HPDE6-E6E7 (cell line): ENCODE measurements around the gene HOXD11.

Experiments
- DNase-seq: peaks from one replicate; pipeline ENCODE4 v3.0.0; 2011; ENCODE audit warnings: missing footprints; ENCODE audit errors: extremely low spot score

The HOXD11 gene

GRCh38 chr2:176081376-176081836 is 25.7 kb upstream of the HOXD11 start:
- DNase-seq: no peak

GRCh38 chr2:176081837-176082524 is 25.1 kb upstream of the HOXD11 start:
- DNase-seq: no peak

- DNase-seq: no peak
Measured at GRCh38 chr2:176082525-176082823, 24.6 kb upstream of the HOXD11 start.

GRCh38 chr2:176082824-176083751 is 24.0 kb upstream of the HOXD11 start:
- DNase-seq: no peak

- no peak for DNase-seq
Measured at GRCh38 chr2:176083796-176084261, 23.3 kb upstream of the HOXD11 start, which contains the start of gene EVX2. EVX2 (minus strand) TSS chr2:176083962; CDS start chr2:176083776, 186 bp downstream.

GRCh38 chr2:176084611-176085119 is 22.4 kb upstream of the HOXD11 start:
- no peak for DNase-seq

GRCh38 chr2:176085120-176085788 is 21.8 kb upstream of the HOXD11 start:
- no peak for DNase-seq

- no peak for DNase-seq
Measured at GRCh38 chr2:176085861-176086771, 21.0 kb upstream of the HOXD11 start.

- DNase-seq: no peak
Measured at GRCh38 chr2:176087330-176088047, 19.6 kb upstream of the HOXD11 start.

GRCh38 chr2:176088048-176088936 is 18.8 kb upstream of the HOXD11 start:
- DNase-seq: peak; percentile 28

- no peak for DNase-seq
Measured at GRCh38 chr2:176088937-176089842, 17.9 kb upstream of the HOXD11 start.

- DNase-seq: no peak
Measured at GRCh38 chr2:176089843-176090395, 17.2 kb upstream of the HOXD11 start.

GRCh38 chr2:176090862-176091261 is 16.2 kb upstream of the HOXD11 start:
- no peak for DNase-seq

GRCh38 chr2:176091329-176092258 is 15.5 kb upstream of the HOXD11 start:
- no peak for DNase-seq

- no peak for DNase-seq
Measured at GRCh38 chr2:176092270-176093144, 14.6 kb upstream of the HOXD11 start, which contains the start of gene HOXD13. HOXD13 (plus strand) TSS chr2:176092721; CDS start chr2:176092891, 170 bp downstream.
